Hepatocyte (in vitro differentiated cells): ENCODE measurements around the gene ATP8B4.

Experiments used
- EZH2 ChIP-seq: fragments of 200-600 bp; sonication (generic); IDR thresholded peaks from 2 replicates; pipeline ENCODE4 v1.6.1; 2016; ENCODE audit warnings: antibody characterized with exemption, mild to moderate bottlenecking, borderline replicate concordance
- TF ChIP-seq, protein P1 (sequence below): fragments of 200-600 bp; sonication (generic); IDR thresholded peaks from 2 replicates; pipeline ENCODE4 v1.5.1; 2016; ENCODE audit warnings: antibody characterized with exemption, mild to moderate bottlenecking; ENCODE audit not compliant: poor library complexity

DNA sequence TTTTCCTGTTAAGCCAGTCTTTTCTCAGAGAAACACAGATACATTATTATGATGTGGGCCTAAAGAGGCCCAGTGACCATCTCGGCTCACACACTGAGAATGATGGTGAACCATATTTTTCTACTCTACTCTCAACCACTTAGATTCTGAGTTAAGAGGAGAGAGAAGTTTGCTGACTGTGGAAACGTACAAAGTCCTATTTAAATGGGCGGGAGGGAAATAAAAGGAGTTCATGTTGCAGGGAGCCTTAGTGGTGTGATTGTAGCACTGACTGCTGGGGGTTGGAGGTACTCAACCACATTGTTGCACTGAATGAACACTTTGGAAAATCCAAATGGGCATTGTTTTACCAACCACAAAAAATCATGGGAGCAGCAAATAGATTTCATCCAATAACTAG is 51.0 kb downstream of the ATP8B4 start:
- TF ChIP-seq, protein P1, sequence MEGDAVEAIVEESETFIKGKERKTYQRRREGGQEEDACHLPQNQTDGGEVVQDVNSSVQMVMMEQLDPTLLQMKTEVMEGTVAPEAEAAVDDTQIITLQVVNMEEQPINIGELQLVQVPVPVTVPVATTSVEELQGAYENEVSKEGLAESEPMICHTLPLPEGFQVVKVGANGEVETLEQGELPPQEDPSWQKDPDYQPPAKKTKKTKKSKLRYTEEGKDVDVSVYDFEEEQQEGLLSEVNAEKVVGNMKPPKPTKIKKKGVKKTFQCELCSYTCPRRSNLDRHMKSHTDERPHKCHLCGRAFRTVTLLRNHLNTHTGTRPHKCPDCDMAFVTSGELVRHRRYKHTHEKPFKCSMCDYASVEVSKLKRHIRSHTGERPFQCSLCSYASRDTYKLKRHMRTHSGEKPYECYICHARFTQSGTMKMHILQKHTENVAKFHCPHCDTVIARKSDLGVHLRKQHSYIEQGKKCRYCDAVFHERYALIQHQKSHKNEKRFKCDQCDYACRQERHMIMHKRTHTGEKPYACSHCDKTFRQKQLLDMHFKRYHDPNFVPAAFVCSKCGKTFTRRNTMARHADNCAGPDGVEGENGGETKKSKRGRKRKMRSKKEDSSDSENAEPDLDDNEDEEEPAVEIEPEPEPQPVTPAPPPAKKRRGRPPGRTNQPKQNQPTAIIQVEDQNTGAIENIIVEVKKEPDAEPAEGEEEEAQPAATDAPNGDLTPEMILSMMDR, result no peak
- TF ChIP-seq EZH2, result no peak
